ENCODE results near the gene HOPX. TPM values are rescaled to one million over a fixed set of nuclear protein-coding genes. Genes with fewer than 3 reads are reported as not detected.

HOPX gene
- total and polyA plus RNA-seq, 9 donors: 13.2 to 22.8 (median 18.1) TPM

DNA sequence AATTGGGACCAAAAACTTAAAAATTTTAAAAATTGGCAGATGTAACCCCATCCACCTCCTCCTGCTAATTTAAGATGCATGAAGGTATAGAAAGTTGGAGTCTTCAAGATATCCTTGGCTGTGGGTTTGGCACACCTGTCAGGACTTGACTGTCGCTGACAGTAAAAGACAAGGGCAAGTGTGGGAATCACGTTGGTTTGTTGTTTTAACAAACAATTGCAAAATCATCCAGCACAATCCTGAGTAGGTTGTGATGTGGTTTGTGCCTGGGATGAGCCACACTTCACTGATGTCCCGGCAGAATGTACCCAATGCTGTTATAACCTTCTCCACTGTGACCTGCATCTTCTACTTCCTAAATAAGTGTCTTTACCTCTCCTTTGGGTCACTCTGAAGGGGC is 24.0 kb downstream of the HOPX start:
- no peaks in the 10 kb centered on the region for H3K9me3 ChIP-seq (replicated peaks; ENCODE audit: control insufficient read depth, low read depth, low read length)
- WGBS (ENCODE audit: insufficient coverage): no CpG with 5 or more reads among the region's 3 CpGs
- peaks cover 21% of the 10 kb centered on the region for H3K4me1 ChIP-seq (ENCODE audit: control insufficient read depth, insufficient read depth, low read length)
- no peak overlapping the region for H3K4me3 ChIP-seq (ENCODE audit: low read length)
- H3K36me3 ChIP-seq (ENCODE audit: control insufficient read depth, insufficient read depth, low read length): no peaks in the 10 kb centered on the region
- H3K27me3 ChIP-seq (ENCODE audit: control insufficient read depth, insufficient read depth, low read length): peaks cover 35% of the 10 kb centered on the region
- no peak for DNase-seq
- H3K27ac ChIP-seq (ENCODE audit: low read length): no peak overlapping the region

- Histone ChIP-seq H3K27me3 (ENCODE audit: control insufficient read depth, insufficient read depth, low read length) (peaks cover 35% of the 10 kb centered on the region), H3K4me1 (ENCODE audit: control insufficient read depth, insufficient read depth, low read length) (peaks cover 21% of the 10 kb centered on the region), H3K36me3 (ENCODE audit: control insufficient read depth, insufficient read depth, low read length) (no peaks in the 10 kb centered on the region), H3K9me3 (replicated peaks; ENCODE audit: control insufficient read depth, low read depth, low read length) (no peaks in the 10 kb centered on the region), H3K4me3 (ENCODE audit: low read length) (peak overlapping the region; percentile 54), H3K27ac (ENCODE audit: low read length) (peak overlapping the region; percentile 23)
- DNase-seq: peak; percentile 43
- WGBS (ENCODE audit: insufficient coverage): 0% methylated on average over 8 of the region's 19 CpGs
These were observed 24.8 kb downstream of the HOPX start for GRCh38 chr4:56656346-56656643.

DNA sequence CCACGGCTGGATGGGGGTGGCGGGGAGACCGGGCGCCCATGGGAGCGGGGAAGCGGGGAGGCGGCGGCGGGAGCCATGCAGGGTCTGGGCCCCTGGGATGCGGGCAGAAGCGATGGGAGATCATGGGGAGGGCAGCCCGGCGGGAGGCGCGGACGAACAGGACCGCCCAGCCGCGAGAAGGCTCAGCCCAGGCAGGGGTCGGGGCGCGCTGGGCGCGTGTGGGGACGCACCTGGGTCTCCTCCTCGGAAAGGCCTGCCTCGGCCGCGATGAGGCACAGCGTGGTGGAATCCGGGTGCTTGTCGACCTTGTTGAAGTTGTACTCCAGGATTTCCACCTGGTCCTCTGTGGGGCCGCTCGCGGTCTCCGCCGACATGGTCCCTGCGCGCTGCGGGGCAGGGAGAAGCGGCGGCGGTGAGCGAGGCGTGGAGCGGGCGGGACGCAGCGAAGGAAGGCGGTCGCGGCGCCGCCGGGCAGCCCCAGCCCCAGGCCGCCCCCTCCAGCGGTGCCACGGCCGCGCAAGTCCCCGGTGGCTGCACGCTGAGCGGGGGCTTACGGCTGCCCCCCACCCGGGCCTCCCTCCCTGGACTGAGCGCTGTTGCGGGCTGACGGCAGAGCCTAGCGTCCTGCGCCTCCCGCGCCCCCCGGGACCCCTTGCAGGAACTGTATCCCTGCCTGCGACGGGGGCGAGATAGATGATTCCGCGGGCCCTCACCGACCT is 25.3 kb downstream of the HOPX start:
- Histone ChIP-seq H3K4me1 (ENCODE audit: control insufficient read depth, insufficient read depth, low read length) (peaks cover 21% of the 10 kb centered on the region), H3K36me3 (ENCODE audit: control insufficient read depth, insufficient read depth, low read length) (no peaks in the 10 kb centered on the region), H3K4me3 (ENCODE audit: low read length) (peak overlapping the region; percentile 54), H3K9me3 (replicated peaks; ENCODE audit: control insufficient read depth, low read depth, low read length) (no peaks in the 10 kb centered on the region), H3K27me3 (ENCODE audit: control insufficient read depth, insufficient read depth, low read length) (peaks cover 35% of the 10 kb centered on the region), H3K27ac (ENCODE audit: low read length) (peak overlapping the region; percentile 67)
- DNase-seq: peak; percentile 34
- under 1% methylated on average over 68 of the region's 79 CpGs for WGBS (ENCODE audit: insufficient coverage)

DNA sequence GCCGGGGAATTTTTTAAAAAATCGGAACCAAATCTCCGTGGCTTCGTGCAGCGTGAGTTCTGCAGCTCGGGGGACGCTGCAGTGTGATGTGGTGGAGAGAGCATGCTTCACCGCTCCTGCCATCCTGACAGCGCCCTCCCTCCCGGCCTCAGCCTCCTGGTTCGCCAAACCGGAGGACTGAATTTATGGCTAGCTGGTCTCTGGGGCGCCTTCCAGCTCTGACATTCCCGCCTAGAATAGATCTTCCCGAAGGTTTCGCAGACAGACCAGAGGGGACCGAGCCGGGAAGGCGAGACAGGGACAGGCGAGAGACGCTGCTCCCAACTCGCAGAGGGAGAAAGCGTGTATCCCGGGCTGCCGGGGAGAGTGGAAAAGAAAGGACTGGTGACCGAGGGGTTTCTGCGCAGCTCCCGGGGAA is 25.9 kb downstream of the HOPX start:
- DNase-seq: peak; percentile 69
- Histone ChIP-seq H3K27ac (ENCODE audit: low read length) (peak overlapping the region; percentile 67), H3K27me3 (ENCODE audit: control insufficient read depth, insufficient read depth, low read length) (peaks cover 35% of the 10 kb centered on the region)

GRCh38 chr4:56654238-56654632 is 26.9 kb downstream of the HOPX start:
- peaks cover 33% of the 10 kb centered on the region for H3K27me3 ChIP-seq (ENCODE audit: control insufficient read depth, insufficient read depth, low read length)
- H3K36me3 ChIP-seq (ENCODE audit: control insufficient read depth, insufficient read depth, low read length): no peaks in the 10 kb centered on the region
- DNase-seq: peak; percentile 56
- H3K9me3 ChIP-seq (replicated peaks; ENCODE audit: control insufficient read depth, low read depth, low read length): no peaks in the 10 kb centered on the region
- no peak overlapping the region for H3K4me3 ChIP-seq (ENCODE audit: low read length)
- H3K27ac ChIP-seq (ENCODE audit: low read length): no peak overlapping the region
- peaks cover 21% of the 10 kb centered on the region for H3K4me1 ChIP-seq (ENCODE audit: control insufficient read depth, insufficient read depth, low read length)
- WGBS (ENCODE audit: insufficient coverage): no CpG with 5 or more reads among the region's 4 CpGs

More for the DNA sequence above, 25.9 kb downstream of the HOPX start:
- peaks cover 21% of the 10 kb centered on the region for H3K4me1 ChIP-seq (ENCODE audit: control insufficient read depth, insufficient read depth, low read length)
- WGBS (ENCODE audit: insufficient coverage): under 1% methylated on average over 21 of the region's 28 CpGs
- no peaks in the 10 kb centered on the region for H3K36me3 ChIP-seq (ENCODE audit: control insufficient read depth, insufficient read depth, low read length)
- peak overlapping the region; percentile 54 for H3K4me3 ChIP-seq (ENCODE audit: low read length)
- no peaks in the 10 kb centered on the region for H3K9me3 ChIP-seq (replicated peaks; ENCODE audit: control insufficient read depth, low read depth, low read length)

DNA sequence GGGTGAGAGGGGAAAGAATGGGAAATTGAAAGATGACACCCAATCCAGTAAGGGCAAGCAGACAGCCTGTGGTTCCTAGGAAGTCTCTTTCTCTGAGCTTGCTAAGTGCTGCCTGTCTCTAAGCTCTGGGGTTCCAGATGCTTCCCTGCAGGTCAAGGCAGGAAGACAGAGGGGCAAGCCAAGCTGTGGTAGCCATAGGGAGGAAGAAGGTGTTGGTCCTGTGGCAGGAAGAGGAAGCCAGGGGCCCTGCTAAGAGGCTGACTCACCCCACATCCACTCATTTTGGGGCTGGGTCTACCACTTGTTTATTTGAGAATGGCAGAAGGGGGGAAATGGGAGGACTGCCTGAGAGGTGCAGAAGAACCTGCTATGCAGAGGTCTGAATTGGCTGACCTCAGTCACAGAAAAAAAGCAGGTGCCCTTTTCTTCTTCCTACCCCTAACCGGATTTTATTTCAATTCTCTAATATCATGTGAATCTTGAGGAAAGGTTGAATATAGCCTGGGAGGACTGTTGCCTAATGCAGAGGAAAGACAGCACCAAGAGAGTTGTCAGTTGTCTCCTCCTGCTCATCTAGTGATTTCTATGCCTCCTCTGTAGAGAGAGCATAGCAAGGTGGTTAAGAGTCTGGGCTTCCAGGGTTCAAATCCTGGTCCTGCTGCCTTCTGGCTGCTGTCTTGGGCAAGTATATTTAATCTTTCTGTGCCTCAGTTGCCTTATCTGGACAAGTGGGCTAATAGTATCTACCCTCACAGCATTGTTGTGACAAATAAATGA is 27.4 kb downstream of the HOPX start:
- Histone ChIP-seq H3K27me3 (ENCODE audit: control insufficient read depth, insufficient read depth, low read length) (peaks cover 32% of the 10 kb centered on the region), H3K4me3 (ENCODE audit: low read length) (no peak overlapping the region)

GRCh38 chr4:56652196-56652595 is 28.9 kb downstream of the HOPX start:
- Histone ChIP-seq H3K9me3 (replicated peaks; ENCODE audit: control insufficient read depth, low read depth, low read length) (no peaks in the 10 kb centered on the region), H3K36me3 (ENCODE audit: control insufficient read depth, insufficient read depth, low read length) (no peaks in the 10 kb centered on the region), H3K4me1 (ENCODE audit: control insufficient read depth, insufficient read depth, low read length) (peaks cover 21% of the 10 kb centered on the region), H3K27ac (ENCODE audit: low read length) (no peak overlapping the region), H3K4me3 (ENCODE audit: low read length) (no peak overlapping the region), H3K27me3 (ENCODE audit: control insufficient read depth, insufficient read depth, low read length) (peaks cover 25% of the 10 kb centered on the region)
- WGBS (ENCODE audit: insufficient coverage): 83% methylated on average over 1 of the region's 3 CpGs
- DNase-seq: no peak

More for the DNA sequence above, 27.4 kb downstream of the HOPX start:
- Histone ChIP-seq H3K4me1 (ENCODE audit: control insufficient read depth, insufficient read depth, low read length) (peaks cover 21% of the 10 kb centered on the region), H3K9me3 (replicated peaks; ENCODE audit: control insufficient read depth, low read depth, low read length) (no peaks in the 10 kb centered on the region), H3K27ac (ENCODE audit: low read length) (no peak overlapping the region), H3K36me3 (ENCODE audit: control insufficient read depth, insufficient read depth, low read length) (no peaks in the 10 kb centered on the region)
- no CpG with 5 or more reads among the region's 1 CpG for WGBS (ENCODE audit: insufficient coverage)
- no peak for DNase-seq

DNA sequence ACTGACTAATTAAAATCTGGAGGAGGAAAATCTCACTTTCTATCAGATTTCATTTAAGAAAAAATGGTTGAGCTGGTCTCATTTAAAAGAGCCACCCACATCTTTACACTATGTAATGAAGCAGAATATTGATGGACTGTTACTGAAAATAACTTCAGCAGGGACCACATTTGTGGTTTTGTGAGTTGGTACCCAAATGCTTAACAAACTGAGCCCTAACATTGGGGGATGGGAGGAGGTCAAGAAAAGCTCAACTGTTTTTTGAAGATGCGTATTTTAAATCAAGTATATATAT is 30.1 kb downstream of the HOPX start:
- H3K36me3 ChIP-seq (ENCODE audit: control insufficient read depth, insufficient read depth, low read length): no peaks in the 10 kb centered on the region
- WGBS (ENCODE audit: insufficient coverage): no CpG with 5 or more reads among the region's 1 CpG

GRCh38 chr4:56650262-56651055 is 30.6 kb downstream of the HOPX start:
- no peak overlapping the region for H3K4me3 ChIP-seq (ENCODE audit: low read length)
- no peaks in the 10 kb centered on the region for H3K36me3 ChIP-seq (ENCODE audit: control insufficient read depth, insufficient read depth, low read length)
- DNase-seq: no peak
- WGBS (ENCODE audit: insufficient coverage): 93% methylated on average over 3 of the region's 6 CpGs
- H3K27ac ChIP-seq (ENCODE audit: low read length): no peak overlapping the region
- H3K9me3 ChIP-seq (replicated peaks; ENCODE audit: control insufficient read depth, low read depth, low read length): peaks cover 4% of the 10 kb centered on the region
- peaks cover 17% of the 10 kb centered on the region for H3K4me1 ChIP-seq (ENCODE audit: control insufficient read depth, insufficient read depth, low read length)
- peaks cover 11% of the 10 kb centered on the region for H3K27me3 ChIP-seq (ENCODE audit: control insufficient read depth, insufficient read depth, low read length)

More for the DNA sequence above, 30.1 kb downstream of the HOPX start:
- H3K4me1 ChIP-seq (ENCODE audit: control insufficient read depth, insufficient read depth, low read length): peaks cover 17% of the 10 kb centered on the region
- peaks cover 4% of the 10 kb centered on the region for H3K9me3 ChIP-seq (replicated peaks; ENCODE audit: control insufficient read depth, low read depth, low read length)
- H3K27ac ChIP-seq (ENCODE audit: low read length): no peak overlapping the region
- H3K27me3 ChIP-seq (ENCODE audit: control insufficient read depth, insufficient read depth, low read length): peaks cover 14% of the 10 kb centered on the region
- no peak for DNase-seq
- no peak overlapping the region for H3K4me3 ChIP-seq (ENCODE audit: low read length)
